SK-MEL-5 (cell line): ENCODE measurements around the gene MAP3K15. TPM values are rescaled to one million over a fixed set of nuclear protein-coding genes. Genes with fewer than 3 reads are reported as not detected.
"Not testable (repeated sequence)": the region's sequence is repeated elsewhere in the genome, so short reads cannot be mapped to it uniquely, and the experiment has no call there.

Experiments
- DNase-seq: peaks from one replicate; pipeline ENCODE4 v3.0.0-alpha.2; 2016; ENCODE audit warnings: low read depth, low spot score
- in situ Hi-C: cut with HindIII; loops from 2 replicates; pipeline ENCODE4 v1.10.0; 2016; ENCODE audit warnings: low sequenced_read_pairs, high pct_unique_total_duplicates, low pct_unique_long_range_greater_than_20kb
- total RNA-seq: library from RNA; depleted of rRNA; stranded (reverse); fragments of >200 nt; shearing (Covaris generic); gene quantifications from 2 replicates; pipeline ENCODE4 v1.2.3, GENCODE V29; 2014

The MAP3K15 gene
- total RNA-seq, 1 experiment from 2014 or later: 0.66 TPM

- in situ Hi-C loops: no loop called here
- no peak for DNase-seq
These were observed 28.7 kb upstream of the MAP3K15 start for GRCh38 chrX:19543951-19544381.

GRCh38 chrX:19543020-19543715, 27.9 kb upstream of the MAP3K15 start:
- DNase-seq: no peak
- in situ Hi-C loops: no loop called here

GRCh38 chrX:19541931-19542330, 26.6 kb upstream of the MAP3K15 start:
- in situ Hi-C loops: no loop called here
- no peak for DNase-seq

- no peak for DNase-seq
- in situ Hi-C loops: no loop called here
These were observed 25.9 kb upstream of the MAP3K15 start for GRCh38 chrX:19541196-19541595.

GRCh38 chrX:19540076-19540475, 24.8 kb upstream of the MAP3K15 start:
- no peak for DNase-seq
- in situ Hi-C loops: no loop called here

- in situ Hi-C loops: no loop called here
- no peak for DNase-seq
These were observed 24.4 kb upstream of the MAP3K15 start for GRCh38 chrX:19539665-19540064.

- peak; percentile 53 for DNase-seq
- in situ Hi-C loops: no loop called here
These were observed 20.2 kb upstream of the MAP3K15 start for GRCh38 chrX:19535476-19535875.

- in situ Hi-C loops: no loop called here
- DNase-seq: no peak
These were observed 17.4 kb upstream of the MAP3K15 start for GRCh38 chrX:19532709-19533108.

- in situ Hi-C loops: no loop called here
- no peak for DNase-seq
These were observed 2.7 kb upstream of the MAP3K15 start for GRCh38 chrX:19517965-19518364.

- DNase-seq: no peak
- in situ Hi-C loops: no loop called here
These were observed 352 bp upstream of the MAP3K15 start for GRCh38 chrX:19515615-19516105.

- DNase-seq: no peak
- in situ Hi-C loops: no loop called here
These were observed 1.9 kb downstream of the MAP3K15 start for GRCh38 chrX:19513383-19513782.

GRCh38 chrX:19512961-19513360, 2.3 kb downstream of the MAP3K15 start:
- in situ Hi-C loops: no loop called here
- no peak for DNase-seq

GRCh38 chrX:19512359-19512758, 2.9 kb downstream of the MAP3K15 start:
- DNase-seq: no peak
- in situ Hi-C loops: no loop called here

- DNase-seq, in situ Hi-C loops: not testable (repeated sequence)
These were observed 3.5 kb downstream of the MAP3K15 start for GRCh38 chrX:19511796-19512195.

GRCh38 chrX:19496711-19497110, 18.6 kb downstream of the MAP3K15 start:
- in situ Hi-C loops: no loop called here
- DNase-seq: no peak

GRCh38 chrX:19487520-19488200, 27.6 kb downstream of the MAP3K15 start:
- no peak for DNase-seq
- in situ Hi-C loops: no loop called here

GRCh38 chrX:19479458-19479857, 35.9 kb downstream of the MAP3K15 start:
- in situ Hi-C loops: no loop called here

GRCh38 chrX:19468383-19468782, 46.9 kb downstream of the MAP3K15 start:
- DNase-seq, in situ Hi-C loops: not testable (repeated sequence)

More at GRCh38 chrX:19479458-19479857, 35.9 kb downstream of the MAP3K15 start:
- DNase-seq: no peak

- in situ Hi-C loops: no loop called here
- no peak for DNase-seq
These were observed 52.4 kb downstream of the MAP3K15 start for GRCh38 chrX:19462879-19463278.
